ENCODE data around the gene FAM162A. TPM values are rescaled to one million over a fixed set of nuclear protein-coding genes. Genes with fewer than 3 reads are reported as not detected.

The FAM162A gene
- total RNA-seq, 1 experiment from 2014 or later: 37.4 TPM

DNA sequence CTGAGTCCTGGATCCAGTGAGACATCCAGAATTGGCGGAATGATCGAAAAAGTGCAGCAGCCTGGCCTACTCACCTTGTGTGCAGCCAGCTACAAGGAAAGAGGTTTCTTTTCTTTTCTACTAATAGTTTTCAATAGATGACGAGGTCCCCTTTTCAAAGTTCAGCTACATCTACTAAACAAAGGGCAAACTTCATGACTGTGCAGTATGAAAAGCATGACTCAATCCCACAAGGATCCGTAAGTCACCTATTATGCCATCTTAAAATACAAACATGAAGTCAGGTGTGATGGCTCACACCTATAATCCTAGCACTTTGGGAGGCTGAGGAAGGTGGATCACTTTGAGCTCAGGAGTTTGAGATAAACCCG lies 17.6 kb upstream of the FAM162A start:
- intact Hi-C loops (cut with micrococcal nuclease; ENCODE audit: unreplicated experiment): loop anchor here (10.0 kb wide), 2 partner anchors 58 to 532 kb away; partner anchors contain the start of genes EAF2 and IQCB1

GRCh38 chr3:122374034-122374433 lies 9.9 kb upstream of the FAM162A start:
- Histone ChIP-seq H3K9me3 (no peaks in the 10 kb centered on the region), H3K4me3 (ENCODE audit: low read depth, low read length) (no peak overlapping the region), H3K4me1 (peaks cover 6% of the 10 kb centered on the region; the same call in 1 of the 2 replicates), H3K36me3 (ENCODE audit: control insufficient read depth, insufficient read depth, low read length) (0 out of 2 replicates have a peak, but pooled peaks cover 2% of the 10 kb centered on the region), H3K27me3 (replicated peaks; ENCODE audit: control insufficient read depth, insufficient read depth, low read length) (no peaks in the 10 kb centered on the region)
- Mint-ChIP-seq H3K4me3 (ENCODE audit: unreplicated experiment) (no peak overlapping the region), H3K4me1 (ENCODE audit: low read depth, unreplicated experiment) (peaks cover 6% of the 10 kb centered on the region), H3K27me3 (ENCODE audit: insufficient read depth, unreplicated experiment) (no peaks in the 10 kb centered on the region), H3K36me3 (ENCODE audit: insufficient read depth, unreplicated experiment) (peaks cover 34% of the 10 kb centered on the region), H3K27ac (ENCODE audit: unreplicated experiment) (no peak overlapping the region), H3K9me3 (ENCODE audit: unreplicated experiment) (no peaks in the 10 kb centered on the region)
- intact Hi-C loops (cut with micrococcal nuclease; ENCODE audit: unreplicated experiment): no loop called here
- BruUV-seq (replicated peaks): no TSS peak
- ChIA-PET POLR2A (interaction anchor here (0.7 kb wide), 1 partner anchor 10 kb away, joined by 5 read pairs; no protein-coding TSS in a partner anchor), CTCF (no interaction called here)
- no peak for DNase-seq
- no peak for TF ChIP-seq CTCF (IDR thresholded peaks at IDR 0.05; ENCODE audit: insufficient read depth in 1 of 2, low read depth in 1 of 2, low read length in 1 of 2, severe bottlenecking in 1 of 2, unreplicated experiment in 1 of 2)

More for the DNA sequence above, 17.6 kb upstream of the FAM162A start:
- peaks cover 48% of the 10 kb centered on the region for H3K36me3 Mint-ChIP-seq (ENCODE audit: insufficient read depth, unreplicated experiment)
- H3K4me3 ChIP-seq (ENCODE audit: low read depth, low read length): no peak overlapping the region
- 0 out of 2 replicates have a peak, but pooled peaks cover 5% of the 10 kb centered on the region for H3K36me3 ChIP-seq (ENCODE audit: control insufficient read depth, insufficient read depth, low read length)
- no peak for DNase-seq
- no peaks in the 10 kb centered on the region for H3K27me3 Mint-ChIP-seq (ENCODE audit: insufficient read depth, unreplicated experiment)
- CTCF ChIA-PET: interaction anchor here (1.3 kb wide), 1 partner anchor 18 kb away, joined by 4 read pairs; the partner anchor contains the start of gene FAM162A
- no peaks in the 10 kb centered on the region for H3K9me3 Mint-ChIP-seq (ENCODE audit: unreplicated experiment)
- H3K4me1 Mint-ChIP-seq (ENCODE audit: low read depth, unreplicated experiment): peaks cover 33% of the 10 kb centered on the region
- no peak for TF ChIP-seq CTCF (IDR thresholded peaks at IDR 0.05; ENCODE audit: insufficient read depth in 1 of 2, low read depth in 1 of 2, low read length in 1 of 2, severe bottlenecking in 1 of 2, unreplicated experiment in 1 of 2)
- no peaks in the 10 kb centered on the region for H3K9me3 ChIP-seq
- no peak overlapping the region for H3K4me3 Mint-ChIP-seq (ENCODE audit: unreplicated experiment)
- H3K27ac Mint-ChIP-seq (ENCODE audit: unreplicated experiment): peak overlapping the region; percentile 76
- no TSS peak for BruUV-seq (replicated peaks)
- POLR2A ChIA-PET: interaction anchor here (0.6 to 1.5 kb wide), 2 partner anchors 17 to 18 kb away, joined by 4 to 5 read pairs; partner anchors contain the start of gene FAM162A
- H3K4me1 ChIP-seq: peaks cover 49% of the 10 kb centered on the region
- H3K27me3 ChIP-seq (replicated peaks; ENCODE audit: control insufficient read depth, insufficient read depth, low read length): no peaks in the 10 kb centered on the region

GRCh38 chr3:122377975-122378374 lies 6.0 kb upstream of the FAM162A start:
- Mint-ChIP-seq H3K4me3 (ENCODE audit: unreplicated experiment) (no peak overlapping the region), H3K27me3 (ENCODE audit: insufficient read depth, unreplicated experiment) (no peaks in the 10 kb centered on the region), H3K36me3 (ENCODE audit: insufficient read depth, unreplicated experiment) (peaks cover 29% of the 10 kb centered on the region), H3K4me1 (ENCODE audit: low read depth, unreplicated experiment) (no peaks in the 10 kb centered on the region), H3K27ac (ENCODE audit: unreplicated experiment) (peak overlapping the region; percentile 33), H3K9me3 (ENCODE audit: unreplicated experiment) (no peaks in the 10 kb centered on the region)
- no TSS peak for BruUV-seq (replicated peaks)
- POLR2A ChIA-PET: no interaction called here
- peaks cover 6% of the 10 kb centered on the region for H3K4me1 ChIP-seq
- no peak for DNase-seq
- H3K36me3 ChIP-seq (ENCODE audit: control insufficient read depth, insufficient read depth, low read length): no peaks in the 10 kb centered on the region
- no peak overlapping the region for H3K4me3 ChIP-seq (ENCODE audit: low read depth, low read length)
- no peaks in the 10 kb centered on the region for H3K27me3 ChIP-seq (replicated peaks; ENCODE audit: control insufficient read depth, insufficient read depth, low read length)
- TF ChIP-seq CTCF (IDR thresholded peaks at IDR 0.05; ENCODE audit: insufficient read depth in 1 of 2, low read depth in 1 of 2, low read length in 1 of 2, severe bottlenecking in 1 of 2, unreplicated experiment in 1 of 2): no peak
- H3K9me3 ChIP-seq: no peaks in the 10 kb centered on the region
- intact Hi-C loops (cut with micrococcal nuclease; ENCODE audit: unreplicated experiment): no loop called here
- CTCF ChIA-PET: no interaction called here

Data from Caco-2 (cell line).